GM18951 (cell line): ENCODE measurements around the gene PIGC.

Experiments used
- POLR2A ChIP-seq: IDR thresholded peaks from 4 replicates; pipeline ENCODE4 v1.6.1; 2011; ENCODE audit warnings: mild to moderate bottlenecking; ENCODE audit not compliant: insufficient read length, insufficient read depth; ENCODE audit errors: extremely low read depth
- in situ Hi-C: fragments of 300-500 bp; cut with MboI; formaldehyde crosslinking; loops from one replicate; pipeline ENCODE4 v1.12.0; 2022; ENCODE audit warnings: low sequenced_read_pairs, mixed read lengths, inconsistent platforms; ENCODE audit not compliant: unreplicated experiment

The PIGC gene

DNA sequence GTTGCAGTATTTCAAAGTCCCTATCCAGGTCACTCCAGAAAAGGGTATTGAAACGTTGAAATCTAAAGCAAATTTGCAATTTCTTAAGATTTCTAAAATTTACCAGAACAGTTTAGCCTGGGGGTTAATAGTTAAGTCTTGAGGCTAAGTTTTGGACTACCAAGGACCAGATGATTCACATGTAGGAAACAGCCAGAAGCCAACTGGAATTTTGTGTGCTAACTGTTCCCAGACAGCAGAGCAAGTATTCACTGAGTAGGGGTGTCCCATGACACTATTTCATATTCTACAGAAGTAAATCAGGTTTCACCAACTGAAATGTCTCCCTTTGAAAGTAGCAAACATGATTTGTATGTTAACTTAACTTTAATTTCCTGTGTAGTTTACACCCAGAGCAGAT lies 34.9 kb downstream of the PIGC start:
- in situ Hi-C loops = loop anchor here (25.0 kb wide), 2 partner anchors 322 to 597 kb away; no protein-coding TSS in a partner anchor
- no peak for TF ChIP-seq POLR2A

DNA sequence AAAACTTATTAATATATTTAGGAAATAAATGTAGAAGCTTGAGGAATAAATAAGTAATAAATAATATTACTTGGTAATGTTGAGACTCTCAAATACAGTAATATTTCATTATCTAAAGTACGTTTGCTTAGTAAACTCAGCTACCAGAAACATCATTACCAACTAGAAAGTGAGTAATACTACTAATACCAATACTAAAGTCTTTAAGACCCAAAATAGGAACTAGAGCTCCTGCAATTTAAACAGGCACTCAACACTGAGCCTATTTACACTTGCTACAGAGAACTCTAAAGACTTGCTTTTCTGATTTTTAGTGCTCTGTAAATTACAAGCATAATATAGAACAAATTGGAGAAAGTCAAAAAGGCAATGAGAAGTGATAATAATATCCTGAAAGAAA lies 36.9 kb downstream of the PIGC start:
- in situ Hi-C loops = loop anchor here (25.0 kb wide), 2 partner anchors 320 to 595 kb away; no protein-coding TSS in a partner anchor
- no peak for TF ChIP-seq POLR2A

DNA sequence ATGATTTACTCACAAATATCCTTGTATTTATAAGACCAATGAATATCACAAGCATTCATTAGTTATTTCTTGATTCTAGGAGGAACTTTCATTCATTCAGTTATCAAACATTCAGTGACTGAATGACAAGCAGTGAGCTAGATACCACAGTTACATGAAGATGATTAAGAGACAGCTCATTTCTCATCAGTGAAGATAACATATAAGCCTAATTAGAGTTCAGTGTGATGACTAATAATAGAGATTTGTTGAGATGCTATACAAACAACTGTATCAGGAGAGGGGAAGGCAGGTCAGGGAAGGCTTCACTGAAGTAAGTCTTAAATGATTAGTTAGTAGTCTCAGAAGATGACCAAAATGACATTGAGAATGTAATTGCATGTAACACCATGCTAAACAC lies 38.0 kb downstream of the PIGC start:
- TF ChIP-seq POLR2A = no peak
- in situ Hi-C loops = loop anchor here (25.0 kb wide), 2 partner anchors 319 to 594 kb away; no protein-coding TSS in a partner anchor

DNA sequence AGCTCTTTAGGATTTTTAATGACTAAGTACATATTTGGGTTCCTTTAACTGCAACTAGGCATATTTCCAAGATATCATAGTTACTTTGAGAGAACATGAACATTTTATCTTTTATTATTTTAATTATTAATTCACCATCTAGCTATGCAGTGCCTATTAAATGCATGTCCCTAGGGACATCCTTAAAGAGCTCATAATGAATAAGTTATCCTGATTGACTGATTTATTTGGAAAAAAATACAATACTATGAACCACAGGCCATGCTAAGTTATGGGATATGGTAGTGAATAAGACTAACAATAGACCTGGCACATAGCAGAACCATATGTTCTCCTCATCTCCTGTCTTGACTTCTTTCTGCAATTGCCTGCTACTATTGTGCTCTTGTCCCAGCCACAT lies 39.7 kb downstream of the PIGC start:
- in situ Hi-C loops = loop anchor here (25.0 kb wide), 2 partner anchors 317 to 592 kb away; no protein-coding TSS in a partner anchor
- no peak for TF ChIP-seq POLR2A

DNA sequence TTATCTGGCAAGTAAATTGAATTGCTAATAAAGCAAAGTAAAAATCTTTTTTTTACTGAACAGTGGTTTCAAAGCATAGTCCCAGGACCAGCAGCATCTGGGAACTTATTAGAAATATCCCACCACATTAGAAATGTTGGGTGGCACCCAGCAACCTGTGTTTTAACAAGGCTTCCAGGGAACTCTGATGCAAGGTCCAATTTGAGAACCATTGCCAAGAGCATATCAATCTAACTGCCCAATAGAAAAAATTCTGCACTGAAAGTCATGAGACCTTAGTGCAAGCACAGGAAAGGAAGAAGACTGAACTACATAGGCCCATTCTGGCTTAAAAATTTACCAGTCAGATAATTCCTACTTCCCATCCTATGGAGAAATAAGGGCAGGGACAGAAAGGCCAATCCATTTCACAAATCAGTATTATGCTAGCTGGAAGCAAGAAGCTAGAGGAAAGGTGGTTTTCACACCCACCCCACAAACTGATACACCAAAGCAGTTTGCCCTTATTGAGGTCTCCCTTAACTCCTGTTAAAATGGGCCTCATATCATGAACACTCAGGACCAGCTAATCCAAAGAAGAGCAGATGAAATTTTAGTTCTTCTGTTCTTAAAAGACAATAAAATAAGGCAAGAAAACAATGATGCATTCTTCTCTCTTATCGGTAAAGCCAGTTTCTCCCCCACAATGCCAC lies 40.8 kb downstream of the PIGC start:
- in situ Hi-C loops = loop anchor here (25.0 kb wide), 2 partner anchors 316 to 591 kb away; no protein-coding TSS in a partner anchor
- TF ChIP-seq POLR2A = no peak

DNA sequence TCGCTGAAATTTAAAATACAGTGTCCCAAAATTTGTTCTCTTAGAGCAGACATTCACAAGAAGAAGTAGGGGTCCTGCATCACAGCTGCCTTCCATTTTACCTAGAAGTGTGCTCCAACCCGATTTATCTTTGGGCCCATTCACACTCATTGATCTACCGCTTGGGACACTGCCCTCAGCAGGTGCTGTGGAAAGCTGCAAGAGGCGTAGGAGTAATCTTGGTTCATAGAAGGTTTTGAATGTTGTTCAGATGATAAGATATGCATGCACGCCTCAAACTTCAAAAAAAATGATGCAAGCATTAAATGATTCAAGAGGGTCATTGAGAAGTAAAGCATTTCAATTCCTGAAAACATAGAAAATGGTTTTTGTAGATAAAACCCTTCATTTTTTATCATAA lies 42.0 kb downstream of the PIGC start:
- in situ Hi-C loops = loop anchor here (25.0 kb wide), 2 partner anchors 315 to 590 kb away; no protein-coding TSS in a partner anchor
- no peak for TF ChIP-seq POLR2A

DNA sequence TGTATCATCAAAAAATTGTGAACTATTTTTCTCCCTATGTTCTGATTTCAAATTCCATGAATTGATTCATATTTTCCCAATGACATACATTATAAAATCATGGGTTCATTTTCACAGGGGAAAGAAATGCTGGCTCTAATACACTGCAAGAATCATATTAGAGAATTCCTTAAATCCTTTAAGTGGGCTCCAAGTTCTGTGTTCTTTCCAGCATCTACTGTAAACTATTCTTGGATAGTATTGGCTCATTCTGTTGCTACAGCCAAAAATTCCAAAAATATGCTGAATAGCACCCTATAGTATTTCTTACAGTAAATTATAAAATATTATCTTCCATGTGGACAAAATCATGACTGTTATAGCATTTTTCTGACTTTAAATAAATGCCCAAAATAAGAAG lies 42.4 kb downstream of the PIGC start:
- TF ChIP-seq POLR2A = no peak
- in situ Hi-C loops = loop anchor here (25.0 kb wide), 2 partner anchors 314 to 589 kb away; no protein-coding TSS in a partner anchor

DNA sequence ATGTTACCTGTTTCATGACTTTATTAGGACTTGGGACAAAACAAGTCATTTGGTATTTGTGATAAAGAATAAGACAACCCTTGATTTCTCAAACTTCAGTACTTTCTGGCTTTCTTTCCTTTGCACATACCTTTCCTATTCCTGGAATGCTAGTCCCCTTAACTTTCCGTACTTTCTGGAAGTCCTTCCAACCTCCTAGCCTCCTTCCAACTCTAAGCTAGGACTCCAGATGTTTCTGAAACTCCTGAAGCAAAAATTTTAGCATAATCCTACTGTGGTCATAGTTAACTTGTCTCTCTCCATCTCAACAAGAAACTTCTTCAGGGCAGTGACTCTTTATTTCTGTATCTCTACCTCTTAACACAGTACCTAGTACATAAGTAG lies 43.2 kb downstream of the PIGC start:
- TF ChIP-seq POLR2A = no peak
- in situ Hi-C loops = loop anchor here (25.0 kb wide), 2 partner anchors 313 to 588 kb away; no protein-coding TSS in a partner anchor

DNA sequence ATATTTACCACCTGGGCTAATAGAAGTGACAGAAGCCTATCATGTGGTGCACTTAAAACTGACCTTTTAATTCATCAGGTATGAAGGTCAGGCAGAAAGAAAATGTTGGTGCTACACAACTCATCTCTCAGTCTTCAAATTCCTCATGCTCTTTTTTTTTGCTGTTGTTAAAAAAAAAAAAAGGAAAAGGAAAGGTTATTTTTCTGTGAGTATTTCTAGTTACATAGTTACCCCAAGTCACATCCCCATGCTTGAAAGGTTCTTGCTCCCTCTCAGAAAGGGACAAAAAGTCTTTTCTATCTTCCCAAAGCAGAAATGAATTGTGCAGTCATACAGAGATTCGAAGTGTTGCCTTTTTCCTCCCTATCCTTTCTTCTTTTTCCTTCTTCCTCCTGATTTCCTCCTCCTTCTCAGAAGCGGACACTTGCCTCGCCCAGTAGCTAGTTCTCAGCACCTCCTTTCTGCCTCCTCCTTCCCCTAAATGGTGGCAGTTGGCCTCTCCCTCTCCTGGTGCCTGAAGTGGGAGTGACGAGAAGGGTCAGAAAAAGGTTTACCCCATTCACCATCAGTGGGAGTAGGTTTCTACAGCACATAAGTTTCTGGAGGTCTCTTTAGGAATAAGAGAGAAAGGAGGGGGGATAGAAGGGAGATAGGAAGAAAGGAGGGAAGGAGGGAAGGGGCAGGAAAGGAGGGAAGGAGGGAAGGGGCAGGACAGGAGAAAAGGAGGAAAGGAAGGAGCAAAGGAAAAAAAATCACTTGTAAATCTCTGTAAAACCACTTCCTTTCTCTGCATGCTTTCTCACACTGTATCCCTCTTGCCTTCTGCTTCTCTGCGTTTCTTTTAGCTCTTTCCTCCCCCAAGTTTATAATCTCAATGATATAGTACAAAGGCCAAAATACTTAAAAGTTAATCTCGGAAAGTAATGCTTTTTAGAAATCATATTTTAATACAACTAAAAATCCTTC lies 43.8 kb downstream of the PIGC start:
- in situ Hi-C loops = loop anchor here (25.0 kb wide), 2 partner anchors 313 to 588 kb away; no protein-coding TSS in a partner anchor
- no peak for TF ChIP-seq POLR2A

DNA sequence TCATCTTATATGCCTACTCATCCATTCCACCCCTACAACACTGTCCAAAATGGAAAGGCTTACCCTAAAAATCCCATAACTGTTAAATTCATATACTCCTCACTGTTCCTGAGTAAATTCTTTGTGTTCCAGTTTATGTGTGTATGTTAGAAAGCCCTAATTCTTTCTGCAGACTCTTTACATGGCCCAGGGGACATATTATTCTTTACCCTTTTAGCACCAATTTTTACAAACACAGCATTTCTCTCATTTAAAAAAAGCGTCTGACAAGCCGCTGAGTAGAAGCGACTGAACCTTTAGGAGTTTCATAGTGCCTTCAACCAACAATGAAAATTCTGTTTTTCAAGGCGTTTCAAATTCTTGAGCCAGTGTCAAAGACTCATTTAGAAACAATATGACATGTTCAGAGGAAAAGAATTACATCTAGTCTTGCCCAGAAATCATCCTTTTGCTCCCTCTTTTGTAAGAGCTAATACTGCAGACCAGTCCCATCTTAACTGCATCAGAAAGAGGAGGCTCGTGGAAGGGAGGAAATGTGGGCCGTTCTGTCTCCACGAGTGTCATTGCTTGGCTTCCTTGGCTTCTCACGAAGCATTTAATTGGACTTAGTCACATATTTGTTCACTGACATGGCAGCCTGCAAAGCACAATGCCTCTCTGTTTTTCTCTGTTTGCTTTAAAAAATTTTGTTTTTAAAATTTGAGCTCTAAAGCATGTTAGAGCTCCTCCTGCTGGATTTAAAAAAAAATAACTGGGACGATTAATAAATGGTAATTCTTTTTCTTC lies 44.7 kb downstream of the PIGC start:
- in situ Hi-C loops = no loop called here

DNA sequence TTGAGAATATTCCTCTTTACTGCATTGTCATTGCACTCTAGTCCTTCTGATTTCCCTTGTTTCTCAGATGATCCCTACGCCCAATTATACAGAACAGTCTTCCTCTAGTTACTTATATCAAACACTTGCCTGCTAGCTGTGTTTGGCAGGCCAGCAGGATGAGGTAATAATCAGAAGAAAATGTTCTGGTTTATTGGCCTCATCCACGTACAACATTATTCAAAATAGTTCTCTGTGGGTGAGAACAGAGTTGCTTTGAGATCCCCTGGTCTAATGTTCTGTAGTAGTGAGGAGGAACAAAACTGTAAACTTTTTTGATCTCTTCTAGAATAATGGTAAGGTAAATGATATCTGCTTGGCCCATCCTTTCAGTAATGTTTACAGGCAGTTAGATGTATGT lies 45.7 kb downstream of the PIGC start:
- in situ Hi-C loops = no loop called here
- TF ChIP-seq POLR2A = no peak

More for the DNA sequence above, 44.7 kb downstream of the PIGC start:
- TF ChIP-seq POLR2A = no peak

DNA sequence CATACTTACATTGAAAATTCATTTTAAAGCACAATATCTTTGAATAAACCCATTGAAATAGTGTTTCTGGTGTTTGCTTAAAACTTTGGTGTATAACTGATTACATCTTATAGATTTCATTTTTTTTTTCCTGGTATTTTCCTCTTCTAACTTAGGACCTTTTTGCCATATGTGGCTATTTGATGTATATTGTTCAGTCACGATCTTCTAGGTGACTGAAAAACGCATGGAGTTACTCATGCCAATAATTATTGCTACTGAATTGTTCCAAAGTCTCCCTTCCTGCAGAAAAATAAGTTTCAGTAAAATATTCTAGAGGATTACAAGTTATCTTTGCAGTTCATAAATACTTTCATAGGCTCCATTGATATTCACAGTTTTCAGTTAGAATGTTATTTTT lies 46.2 kb downstream of the PIGC start:
- in situ Hi-C loops = no loop called here

More for the DNA sequence above, 46.2 kb downstream of the PIGC start:
- no peak for TF ChIP-seq POLR2A
